OCI-LY3 (cell line): ENCODE results near the gene RPS18.

ENCODE experiments used
- H2AFZ ChIP-seq: fragments of 200-600, 300-600 bp; shearing (Covaris generic); 2 replicates; pipeline ENCODE4 v1.6.0; 2014; ENCODE audit warnings: antibody characterized with exemption, low read depth, low read length
- H3K27ac ChIP-seq: fragments of 200-600, 300-600 bp; sonication (generic); 2 replicates; pipeline ENCODE4 v1.5.1; 2014; ENCODE audit warnings: mild to moderate bottlenecking, low read length, moderate library complexity, mixed read lengths
- H3K27me3 ChIP-seq: fragments of 200-600, 300-600 bp; sonication (generic); 2 replicates; pipeline ENCODE4 v1.6.1; 2014; ENCODE audit warnings: low read depth, low read length, mixed read lengths
- H3K36me3 ChIP-seq: fragments of 200-600, 300-600 bp; sonication (generic); replicated peaks from 2 replicates; pipeline ENCODE3; 2014; ENCODE audit warnings: low read depth, low read length, mixed read lengths
- H3K4me1 ChIP-seq: fragments of 300-600, 200-600 bp; sonication (generic); 2 replicates; pipeline ENCODE4 v1.6.1; 2014; ENCODE audit warnings: low read length, mixed read lengths
- H3K4me2 ChIP-seq: fragments of 200-600, 300-600 bp; sonication (generic); 2 replicates; pipeline ENCODE4 v1.6.1; 2014; ENCODE audit warnings: low read length, mixed read lengths
- H3K4me3 ChIP-seq: fragments of 300-600, 200-600 bp; sonication (generic); 2 replicates; pipeline ENCODE4 v1.5.1; 2014; ENCODE audit warnings: antibody characterized with exemption, mild to moderate bottlenecking, low read length, moderate library complexity
- H3K79me2 ChIP-seq: fragments of 300-600, 200-600 bp; shearing (Covaris generic); 2 replicates; pipeline ENCODE4 v1.6.1; 2014; ENCODE audit warnings: mild to moderate bottlenecking, low read length, mixed read lengths
- H3K9ac ChIP-seq: fragments of 300-600, 200-600 bp; shearing (Covaris generic); 2 replicates; pipeline ENCODE4 v1.6.0; 2014; ENCODE audit warnings: mild to moderate bottlenecking, low read length, moderate library complexity
- H3K9me3 ChIP-seq: fragments of 200-600, 300-600 bp; shearing (Covaris generic); 2 replicates; pipeline ENCODE4 v1.6.1; 2014; ENCODE audit warnings: low read length, mixed read lengths; ENCODE audit not compliant: insufficient read depth
- H4K20me1 ChIP-seq: fragments of 200-600, 300-600 bp; sonication (generic); 2 replicates; pipeline ENCODE4 v1.6.1; 2016; ENCODE audit warnings: low read length, mixed read lengths; ENCODE audit not compliant: insufficient read depth
- EZH2phosphoT487 ChIP-seq: fragments of 200-600 bp; shearing (Covaris generic); IDR thresholded peaks from 2 replicates; pipeline ENCODE4 v1.6.1; 2018; ENCODE audit warnings: antibody characterized with exemption, mixed run types, low read depth
- TF ChIP-seq, protein P1 (sequence below): fragments of 200-600, 300-600 bp; sonication (generic); IDR thresholded peaks from 2 replicates; pipeline ENCODE4 v1.5.1; 2014; ENCODE audit warnings: antibody characterized with exemption, low read length, low read depth

The RPS18 gene

DNA sequence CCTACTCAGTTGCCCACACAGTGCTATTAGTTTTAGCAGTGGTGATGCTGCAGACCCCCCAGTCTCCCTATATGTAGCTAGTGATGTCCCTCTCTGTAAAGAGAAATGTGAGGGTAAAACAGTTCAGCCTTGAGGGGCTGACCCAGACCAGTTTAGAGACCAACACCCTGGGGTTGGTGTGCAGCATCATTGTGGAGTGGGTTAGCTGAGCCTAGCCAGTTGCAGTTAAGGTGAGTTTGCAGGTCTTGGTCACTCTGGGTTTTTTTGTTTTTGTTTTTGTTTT is 4.6 kb downstream of the RPS18 start:
- H3K9me3 ChIP-seq = no peaks in the 10 kb centered on the region
- peak overlapping the region; percentile 89 for H3K27ac ChIP-seq
- H3K79me2 ChIP-seq = peaks cover 41% of the 10 kb centered on the region
- H3K4me1 ChIP-seq = peaks cover 46% of the 10 kb centered on the region
- TF ChIP-seq, protein P1, sequence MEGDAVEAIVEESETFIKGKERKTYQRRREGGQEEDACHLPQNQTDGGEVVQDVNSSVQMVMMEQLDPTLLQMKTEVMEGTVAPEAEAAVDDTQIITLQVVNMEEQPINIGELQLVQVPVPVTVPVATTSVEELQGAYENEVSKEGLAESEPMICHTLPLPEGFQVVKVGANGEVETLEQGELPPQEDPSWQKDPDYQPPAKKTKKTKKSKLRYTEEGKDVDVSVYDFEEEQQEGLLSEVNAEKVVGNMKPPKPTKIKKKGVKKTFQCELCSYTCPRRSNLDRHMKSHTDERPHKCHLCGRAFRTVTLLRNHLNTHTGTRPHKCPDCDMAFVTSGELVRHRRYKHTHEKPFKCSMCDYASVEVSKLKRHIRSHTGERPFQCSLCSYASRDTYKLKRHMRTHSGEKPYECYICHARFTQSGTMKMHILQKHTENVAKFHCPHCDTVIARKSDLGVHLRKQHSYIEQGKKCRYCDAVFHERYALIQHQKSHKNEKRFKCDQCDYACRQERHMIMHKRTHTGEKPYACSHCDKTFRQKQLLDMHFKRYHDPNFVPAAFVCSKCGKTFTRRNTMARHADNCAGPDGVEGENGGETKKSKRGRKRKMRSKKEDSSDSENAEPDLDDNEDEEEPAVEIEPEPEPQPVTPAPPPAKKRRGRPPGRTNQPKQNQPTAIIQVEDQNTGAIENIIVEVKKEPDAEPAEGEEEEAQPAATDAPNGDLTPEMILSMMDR = no peak
- TF ChIP-seq EZH2phosphoT487 = no peak
- peak overlapping the region; percentile 89 for H3K4me2 ChIP-seq
- H3K27me3 ChIP-seq = no peaks in the 10 kb centered on the region
- peak overlapping the region; percentile 81 for H3K9ac ChIP-seq
- H3K4me3 ChIP-seq = peak overlapping the region; percentile 97
- no peak overlapping the region for H2AFZ ChIP-seq
- H4K20me1 ChIP-seq = peaks cover 40% of the 10 kb centered on the region
- H3K36me3 ChIP-seq = peaks cover 46% of the 10 kb centered on the region

DNA sequence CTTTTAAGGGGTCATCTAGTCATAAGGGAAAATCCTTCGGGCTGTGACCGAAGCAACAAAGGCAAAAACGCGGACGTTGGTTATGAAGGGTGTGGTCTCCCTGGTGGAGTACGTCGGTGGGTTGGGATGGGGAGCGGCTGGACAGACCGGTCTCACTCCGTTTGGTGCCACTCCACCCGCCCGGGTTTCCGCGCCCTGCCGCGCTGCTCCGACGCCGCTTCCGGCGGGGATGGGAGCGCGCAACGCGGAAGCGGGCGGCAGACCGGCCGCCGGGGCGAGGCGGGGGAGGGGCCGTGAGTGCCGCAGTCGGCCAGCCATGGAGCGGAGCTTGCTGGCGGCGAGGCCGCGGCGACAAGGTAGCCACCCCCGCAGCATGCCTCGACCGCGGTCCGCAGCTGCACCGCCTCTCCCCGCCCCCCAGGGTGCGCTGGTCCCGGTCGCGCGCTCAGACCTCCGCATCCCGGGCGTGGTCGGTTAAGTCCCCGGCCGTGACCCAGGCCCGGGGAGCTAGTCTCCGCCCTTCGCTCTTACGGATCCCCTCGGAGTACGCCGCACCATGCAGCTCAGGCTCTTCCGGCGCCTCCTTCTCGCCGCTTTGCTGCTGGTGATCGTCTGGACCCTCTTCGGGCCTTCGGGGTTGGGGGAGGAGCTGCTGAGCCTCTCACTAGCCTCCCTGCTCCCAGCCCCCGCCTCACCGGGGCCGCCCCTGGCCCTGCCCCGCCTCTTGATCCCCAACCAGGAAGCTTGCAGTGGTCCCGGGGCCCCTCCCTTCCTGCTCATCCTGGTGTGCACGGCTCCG is 5.2 kb downstream of the RPS18 start, which contains the start of gene B3GALT4:
TSS of gene B3GALT4 (plus strand) at position 260 of the 799 bp plus-strand sequence. CDS start at position 557, 297 bp downstream.
- H3K27me3 ChIP-seq = no peaks in the 10 kb centered on the region

DNA sequence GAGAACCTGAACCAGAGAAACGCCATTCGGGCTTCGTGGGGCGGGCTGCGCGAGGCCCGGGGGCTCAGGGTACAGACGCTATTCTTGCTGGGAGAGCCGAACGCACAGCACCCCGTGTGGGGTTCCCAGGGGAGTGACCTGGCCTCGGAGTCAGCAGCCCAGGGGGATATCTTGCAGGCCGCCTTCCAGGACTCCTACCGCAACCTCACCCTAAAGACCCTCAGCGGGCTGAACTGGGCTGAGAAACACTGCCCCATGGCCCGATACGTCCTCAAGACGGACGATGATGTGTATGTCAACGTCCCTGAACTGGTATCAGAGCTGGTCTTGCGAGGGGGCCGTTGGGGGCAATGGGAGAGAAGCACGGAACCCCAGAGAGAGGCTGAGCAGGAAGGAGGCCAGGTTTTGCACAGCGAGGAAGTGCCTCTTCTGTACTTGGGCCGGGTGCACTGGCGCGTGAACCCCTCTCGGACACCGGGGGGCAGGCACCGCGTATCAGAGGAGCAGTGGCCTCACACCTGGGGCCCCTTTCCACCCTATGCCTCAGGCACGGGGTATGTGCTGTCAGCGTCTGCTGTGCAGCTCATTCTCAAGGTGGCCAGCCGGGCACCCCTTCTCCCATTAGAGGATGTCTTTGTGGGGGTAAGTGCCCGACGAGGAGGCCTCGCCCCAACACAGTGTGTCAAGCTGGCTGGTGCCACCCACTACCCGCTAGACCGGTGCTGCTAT is 6.0 kb downstream of the RPS18 start:
- TF ChIP-seq, protein P1 = no peak
- no peak for TF ChIP-seq EZH2phosphoT487
- peaks cover 39% of the 10 kb centered on the region for H3K36me3 ChIP-seq
- peak overlapping the region; percentile 89 for H3K4me2 ChIP-seq

More for the DNA sequence above, 5.2 kb downstream of the RPS18 start, which contains the start of gene B3GALT4:
- Histone ChIP-seq H3K36me3 (peaks cover 46% of the 10 kb centered on the region), H4K20me1 (peaks cover 40% of the 10 kb centered on the region), H3K4me1 (peaks cover 46% of the 10 kb centered on the region), H3K4me3 (peak within 1 kb of the TSS; percentile 97), H3K4me2 (peak within 1 kb of the TSS; percentile 89), H3K9me3 (no peaks in the 10 kb centered on the region), H3K27ac (peak within 1 kb of the TSS; percentile 89), H3K9ac (peak within 1 kb of the TSS; percentile 94), H2AFZ (0 out of 2 replicates have a peak within 1 kb of the TSS, but pooled peaks have one; percentile 41), H3K79me2 (peaks cover 38% of the 10 kb centered on the region)
- TF ChIP-seq, protein P1 = no peak
- TF ChIP-seq EZH2phosphoT487 = no peak

DNA sequence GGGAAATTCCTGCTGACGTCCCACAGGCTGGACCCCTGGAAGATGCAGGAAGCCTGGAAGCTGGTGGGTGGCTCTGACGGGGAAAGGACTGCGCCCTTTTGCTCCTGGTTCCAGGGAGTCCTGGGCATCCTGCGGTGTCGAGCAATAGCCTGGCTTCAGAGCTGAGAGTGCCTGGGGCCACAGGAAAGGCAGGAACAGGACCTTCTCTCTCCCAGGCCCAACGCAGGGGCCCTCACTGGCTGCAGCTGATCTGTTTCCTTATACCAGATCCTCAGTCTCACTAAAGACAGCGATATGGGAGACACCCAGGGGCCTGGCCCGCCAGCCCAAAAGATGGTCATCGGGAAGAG is 6.5 kb downstream of the RPS18 start:
- Histone ChIP-seq H3K4me1 (peaks cover 41% of the 10 kb centered on the region), H3K79me2 (peaks cover 25% of the 10 kb centered on the region), H3K27ac (peak overlapping the region; percentile 89; the same call in 1 of the 2 replicates), H3K4me3 (no peak overlapping the region), H3K9me3 (no peaks in the 10 kb centered on the region), H3K36me3 (peaks cover 34% of the 10 kb centered on the region), H3K9ac (no peak overlapping the region), H4K20me1 (peaks cover 33% of the 10 kb centered on the region), H2AFZ (no peak overlapping the region), H3K4me2 (no peak overlapping the region), H3K27me3 (no peaks in the 10 kb centered on the region)
- TF ChIP-seq, protein P1 = no peak
- no peak for TF ChIP-seq EZH2phosphoT487

More for the DNA sequence above, 6.0 kb downstream of the RPS18 start:
- H3K9ac ChIP-seq = peak overlapping the region; percentile 81
- no peaks in the 10 kb centered on the region for H3K27me3 ChIP-seq
- peak overlapping the region; percentile 97 for H3K4me3 ChIP-seq
- H2AFZ ChIP-seq = no peak overlapping the region
- no peaks in the 10 kb centered on the region for H3K9me3 ChIP-seq
- peak overlapping the region; percentile 89 for H3K27ac ChIP-seq
- peaks cover 31% of the 10 kb centered on the region for H3K79me2 ChIP-seq
- peaks cover 38% of the 10 kb centered on the region for H4K20me1 ChIP-seq
- H3K4me1 ChIP-seq = peaks cover 46% of the 10 kb centered on the region
